Measurements from ENCODE around the gene TANC1.

- TF ChIP-seq CTCF (conservative IDR thresholded peaks at IDR 0.05 in 1 of 2, IDR thresholded peaks at IDR 0.05 in 1 of 2; ENCODE audit: extremely low read depth in 1 of 2, insufficient read depth in 1 of 2, low read depth in 1 of 2, low read length in 2 of 2) = no peak
- TF ChIP-seq EZH2 (IDR thresholded peaks at IDR 0.05; ENCODE audit: borderline replicate concordance, low read length) = no peak
These were observed 218.7 kb downstream of the TANC1 start for GRCh38 chr2:159187106-159187505.
